HFF-Myc (cell line): ENCODE measurements around the gene GNG7.
"Not testable (repeated sequence)": the region's sequence is repeated elsewhere in the genome, so short reads cannot be mapped to it uniquely, and the experiment has no call there.

ENCODE experiments used
- DNase-seq: peaks from one replicate; pipeline ENCODE4 v3.0.0-alpha.2; 2011; ENCODE audit warnings: low read depth; ENCODE audit errors: extremely low read depth
- H3K4me3 ChIP-seq: replicated peaks from 2 replicates; pipeline ENCODE4 v1.5.1; 2011; ENCODE audit warnings: low read depth, mild to moderate bottlenecking, control low read depth, low read length
- TF ChIP-seq, protein P1 (sequence below): IDR thresholded peaks from 2 replicates; pipeline ENCODE4 v1.5.1; 2012; ENCODE audit warnings: mild to moderate bottlenecking, low read depth, low read length, control low read depth; ENCODE audit errors: missing control alignments

The GNG7 gene

DNA sequence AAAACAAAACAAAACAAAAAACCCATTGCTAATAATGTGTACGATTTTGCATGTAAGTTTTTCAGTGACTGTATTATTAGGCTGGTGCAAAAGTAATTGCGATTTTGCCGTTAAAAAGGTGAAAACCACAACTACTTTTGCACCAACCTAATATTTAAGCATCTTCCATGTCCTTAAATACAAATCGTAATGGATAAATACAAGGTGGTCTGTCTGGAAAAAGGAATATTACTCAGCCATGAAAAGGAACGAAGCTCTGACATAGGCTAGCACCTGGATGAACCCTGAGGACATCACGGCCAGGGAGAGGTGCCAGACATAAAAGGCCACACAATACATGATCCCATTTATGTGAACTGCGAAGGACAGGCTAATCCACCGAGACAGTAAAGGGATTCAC, 193.4 kb downstream of the GNG7 start:
- no peak for DNase-seq
- TF ChIP-seq, protein P1, sequence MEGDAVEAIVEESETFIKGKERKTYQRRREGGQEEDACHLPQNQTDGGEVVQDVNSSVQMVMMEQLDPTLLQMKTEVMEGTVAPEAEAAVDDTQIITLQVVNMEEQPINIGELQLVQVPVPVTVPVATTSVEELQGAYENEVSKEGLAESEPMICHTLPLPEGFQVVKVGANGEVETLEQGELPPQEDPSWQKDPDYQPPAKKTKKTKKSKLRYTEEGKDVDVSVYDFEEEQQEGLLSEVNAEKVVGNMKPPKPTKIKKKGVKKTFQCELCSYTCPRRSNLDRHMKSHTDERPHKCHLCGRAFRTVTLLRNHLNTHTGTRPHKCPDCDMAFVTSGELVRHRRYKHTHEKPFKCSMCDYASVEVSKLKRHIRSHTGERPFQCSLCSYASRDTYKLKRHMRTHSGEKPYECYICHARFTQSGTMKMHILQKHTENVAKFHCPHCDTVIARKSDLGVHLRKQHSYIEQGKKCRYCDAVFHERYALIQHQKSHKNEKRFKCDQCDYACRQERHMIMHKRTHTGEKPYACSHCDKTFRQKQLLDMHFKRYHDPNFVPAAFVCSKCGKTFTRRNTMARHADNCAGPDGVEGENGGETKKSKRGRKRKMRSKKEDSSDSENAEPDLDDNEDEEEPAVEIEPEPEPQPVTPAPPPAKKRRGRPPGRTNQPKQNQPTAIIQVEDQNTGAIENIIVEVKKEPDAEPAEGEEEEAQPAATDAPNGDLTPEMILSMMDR = no peak
- H3K4me3 ChIP-seq = no peak overlapping the region

DNA sequence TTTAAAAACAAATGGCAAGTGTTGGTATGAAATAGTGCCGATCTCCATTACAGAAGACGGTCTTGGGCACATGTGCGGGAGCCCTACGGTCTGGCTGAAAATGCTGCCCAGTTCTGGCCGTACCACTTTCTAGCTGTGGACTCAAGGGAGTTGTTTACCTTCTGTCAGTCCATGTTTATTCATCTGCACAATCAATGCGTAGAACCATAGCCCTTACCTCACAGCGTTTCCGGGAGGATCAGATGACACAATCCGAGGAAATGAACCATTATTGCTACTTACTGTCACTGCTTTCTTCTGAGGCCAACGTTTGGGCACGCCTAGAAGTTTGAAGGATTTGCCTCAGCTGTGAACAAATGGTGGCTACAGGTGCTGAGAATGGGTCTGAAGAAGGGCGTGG, 195.4 kb downstream of the GNG7 start:
- TF ChIP-seq, protein P1 = no peak
- no peak overlapping the region for H3K4me3 ChIP-seq

DNA sequence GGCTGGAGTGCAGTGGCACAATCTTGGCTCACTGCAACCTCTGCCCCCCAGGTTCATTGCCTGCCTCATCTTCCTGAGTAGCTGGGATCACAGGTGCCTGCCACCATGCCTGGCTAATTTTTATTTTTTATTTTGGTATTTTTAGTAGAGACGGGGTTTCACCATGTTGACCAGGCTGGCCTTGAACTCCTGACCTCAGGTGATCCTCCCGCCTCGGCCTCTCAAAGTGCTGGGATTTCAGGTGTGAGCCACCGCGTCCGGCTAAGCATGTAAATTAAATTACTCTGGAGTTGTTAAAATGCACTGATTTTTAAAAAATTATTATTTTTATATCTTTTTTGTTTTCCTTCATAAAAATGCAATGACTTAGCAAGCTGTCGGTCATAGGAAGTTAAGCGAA, 195.8 kb downstream of the GNG7 start:
- DNase-seq, H3K4me3 ChIP-seq: not testable (repeated sequence)

More for the DNA sequence above, 195.4 kb downstream of the GNG7 start:
- DNase-seq = no peak

DNA sequence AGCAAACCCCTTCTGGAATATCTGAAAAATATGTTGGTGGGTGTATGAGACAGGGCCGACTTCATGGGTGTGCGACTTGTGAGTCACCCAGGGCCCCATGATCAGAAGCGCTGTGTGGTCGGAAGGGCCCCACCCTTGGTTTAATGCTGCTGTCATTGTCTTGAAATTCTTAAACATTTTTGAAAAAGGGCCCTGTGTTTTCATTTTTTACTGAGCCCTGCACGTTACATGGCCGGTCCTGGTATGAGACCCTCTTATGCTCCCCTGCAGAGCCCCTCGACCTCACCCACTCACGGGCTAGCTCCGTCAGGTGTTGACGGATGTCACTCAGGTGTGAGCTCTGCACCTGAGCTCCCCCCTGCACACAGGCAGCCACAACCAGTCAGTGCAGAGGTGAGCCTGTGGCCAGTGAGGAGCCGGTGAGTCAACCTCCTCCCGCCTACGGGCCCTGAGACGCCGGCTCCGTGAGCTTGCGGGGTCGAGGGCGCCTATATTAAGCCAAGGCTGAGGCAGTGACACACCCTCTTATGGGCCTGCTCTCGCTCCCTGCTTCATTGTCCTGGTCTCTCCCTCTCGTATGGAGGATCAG, 198.9 kb downstream of the GNG7 start:
- DNase-seq = peak; percentile 72
- H3K4me3 ChIP-seq = no peak overlapping the region

DNA sequence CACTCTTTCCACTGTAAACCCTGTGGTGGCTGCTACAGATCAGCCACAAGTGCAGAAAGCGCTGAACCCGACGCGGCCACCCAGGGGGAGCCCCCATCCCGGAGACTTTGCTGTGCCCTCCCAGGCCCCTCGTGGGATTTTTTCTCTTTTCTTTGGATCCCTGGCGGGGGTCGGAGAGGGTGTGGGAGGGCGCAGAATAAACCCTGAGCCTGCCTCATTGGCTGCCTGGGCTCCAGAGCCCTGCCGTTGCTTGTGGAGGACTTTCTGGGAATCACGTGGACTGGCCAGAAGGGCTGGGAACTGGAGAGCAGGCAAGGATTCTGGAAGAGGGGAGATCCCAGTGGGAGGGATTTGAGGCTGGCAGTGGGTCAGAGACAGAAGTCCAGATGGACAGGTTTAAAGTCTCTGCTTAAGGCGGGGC, 201.6 kb downstream of the GNG7 start:
- no peak overlapping the region for H3K4me3 ChIP-seq
- no peak for DNase-seq
- TF ChIP-seq, protein P1 = no peak

More for the DNA sequence above, 198.9 kb downstream of the GNG7 start:
- TF ChIP-seq, protein P1 = no peak

DNA sequence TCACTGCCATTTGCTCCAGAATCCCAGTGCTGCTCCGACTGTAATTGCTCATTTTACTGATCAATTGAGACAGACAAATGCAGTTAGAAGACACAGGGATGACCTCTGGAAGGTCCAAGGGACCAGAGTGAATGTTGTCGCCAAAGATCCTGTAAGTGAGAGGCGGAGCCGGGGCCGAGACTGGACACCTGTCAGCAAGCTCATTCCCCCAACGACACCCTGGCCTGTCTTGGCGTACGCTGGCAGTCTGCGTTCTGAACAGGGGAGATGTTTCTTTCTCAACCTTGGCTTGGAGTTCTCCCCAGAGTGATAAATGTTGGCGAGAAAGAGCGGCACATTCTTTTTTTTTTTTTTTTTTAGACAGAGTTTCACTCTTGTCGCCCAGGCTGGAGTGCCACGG, 202.3 kb downstream of the GNG7 start:
- TF ChIP-seq, protein P1 = no peak
- DNase-seq = no peak

DNA sequence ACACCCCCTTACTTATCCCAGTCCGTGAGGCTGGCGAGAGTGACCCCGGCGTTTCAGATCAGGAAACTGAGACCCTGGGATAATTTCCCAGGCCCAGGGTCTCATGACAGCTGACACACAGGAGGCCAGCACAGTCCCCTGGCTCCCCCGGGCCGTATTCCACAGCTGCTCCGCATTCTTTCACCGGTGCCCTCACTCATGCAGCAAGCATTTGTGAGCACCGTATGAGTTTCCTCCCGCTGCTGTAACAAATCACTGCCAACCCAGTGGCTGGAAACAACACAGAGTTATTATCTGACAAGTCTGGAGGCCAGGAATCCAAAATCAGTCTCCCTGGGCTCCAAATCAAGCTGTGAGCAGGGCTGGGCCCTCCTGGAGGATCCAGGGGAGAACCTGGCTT, 205.3 kb downstream of the GNG7 start:
- TF ChIP-seq, protein P1 = no peak
- H3K4me3 ChIP-seq = no peak overlapping the region
- DNase-seq = no peak

More for the DNA sequence above, 202.3 kb downstream of the GNG7 start:
- no peak overlapping the region for H3K4me3 ChIP-seq
